Stimulated activated naive CD8-positive, alpha-beta T cell treated with anti-CD3 and anti-CD28 coated beads, Interleukin-15, Interleukin-2, amounts not matched to agents 100 ng/mL and 50 ng/mL, for 24 hours (primary cell): ENCODE measurements around the gene OSM.
"Not testable (repeated sequence)": the region's sequence is repeated elsewhere in the genome, so short reads cannot be mapped to it uniquely, and the experiment has no call there.

Experiments
- H3K27ac Mint-ChIP-seq: one replicate; pipeline ENCODE4 v1.8.0; 2021; ENCODE audit warnings: mild to moderate bottlenecking, mixed read lengths
- H3K27me3 Mint-ChIP-seq: one replicate; pipeline ENCODE4 v1.8.0; 2021; ENCODE audit warnings: mixed read lengths
- H3K36me3 Mint-ChIP-seq: one replicate; pipeline ENCODE4 v1.8.0; 2021; ENCODE audit warnings: low read depth, mixed read lengths
- H3K4me1 Mint-ChIP-seq: one replicate; pipeline ENCODE4 v1.8.0; 2021; ENCODE audit warnings: low read depth, mixed read lengths
- H3K4me3 Mint-ChIP-seq: one replicate; pipeline ENCODE4 v1.8.0; 2021; ENCODE audit warnings: mild to moderate bottlenecking, mixed read lengths
- H3K9me3 Mint-ChIP-seq: one replicate; pipeline ENCODE4 v1.8.0; 2021; ENCODE audit warnings: mixed read lengths

Gene OSM

GRCh38 chr22:30226192-30226832, 40.3 kb downstream of the OSM start:
- Mint-ChIP-seq H3K4me1 (peaks cover 59% of the 10 kb centered on the region), H3K36me3 (no peaks in the 10 kb centered on the region), H3K27ac (no peak overlapping the region), H3K27me3 (no peaks in the 10 kb centered on the region), H3K9me3 (no peaks in the 10 kb centered on the region), H3K4me3 (no peak overlapping the region)

GRCh38 chr22:30225220-30225927, 41.3 kb downstream of the OSM start:
- Mint-ChIP-seq H3K4me3 (no peak overlapping the region), H3K27ac (no peak overlapping the region), H3K27me3 (no peaks in the 10 kb centered on the region), H3K9me3 (no peaks in the 10 kb centered on the region), H3K4me1 (peaks cover 69% of the 10 kb centered on the region), H3K36me3 (no peaks in the 10 kb centered on the region)

DNA sequence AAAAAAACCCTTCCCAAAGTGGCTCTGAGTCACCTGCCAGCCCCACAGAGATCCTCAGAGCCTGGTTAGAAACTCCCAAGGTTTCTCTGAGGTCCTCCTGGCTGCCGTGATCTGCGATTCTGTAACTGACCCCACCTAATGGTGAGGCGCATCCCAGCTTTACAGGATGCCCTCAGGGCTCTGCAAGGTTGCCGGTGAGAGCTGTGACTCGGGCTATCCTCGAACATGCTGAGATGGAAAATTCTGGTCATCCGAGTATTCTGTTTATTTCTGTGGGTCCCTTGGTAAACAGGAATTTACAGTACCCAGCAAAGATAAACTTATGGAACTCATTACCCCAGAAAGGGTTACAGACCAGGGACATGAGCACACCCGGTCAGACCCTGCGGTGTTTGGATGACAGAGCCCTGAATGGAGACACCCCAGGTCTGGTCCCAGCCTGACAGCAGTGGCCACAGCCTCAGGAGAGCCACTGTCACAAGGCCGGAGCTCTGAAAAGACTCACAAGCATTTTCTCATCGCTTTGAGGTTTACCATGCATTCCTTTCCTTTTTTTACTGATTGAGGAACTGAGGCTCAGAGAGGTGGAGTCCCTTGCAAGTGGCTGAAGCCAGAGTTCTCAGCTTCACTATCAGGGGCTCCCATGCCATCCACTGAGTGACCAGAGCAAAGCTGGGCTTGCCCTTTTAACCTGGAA, 42.3 kb downstream of the OSM start:
- no peaks in the 10 kb centered on the region for H3K27me3 Mint-ChIP-seq
- H3K36me3 Mint-ChIP-seq = no peaks in the 10 kb centered on the region
- no peak overlapping the region for H3K4me3 Mint-ChIP-seq
- peaks cover 79% of the 10 kb centered on the region for H3K4me1 Mint-ChIP-seq
- H3K9me3 Mint-ChIP-seq = no peaks in the 10 kb centered on the region
- H3K27ac Mint-ChIP-seq = peak overlapping the region; percentile 61

GRCh38 chr22:30223303-30223702, 43.3 kb downstream of the OSM start:
- peaks cover 75% of the 10 kb centered on the region for H3K4me1 Mint-ChIP-seq
- peak overlapping the region; percentile 61 for H3K27ac Mint-ChIP-seq
- H3K9me3 Mint-ChIP-seq = no peaks in the 10 kb centered on the region
- no peaks in the 10 kb centered on the region for H3K27me3 Mint-ChIP-seq
- H3K4me3 Mint-ChIP-seq = no peak overlapping the region
- H3K36me3 Mint-ChIP-seq = no peaks in the 10 kb centered on the region

DNA sequence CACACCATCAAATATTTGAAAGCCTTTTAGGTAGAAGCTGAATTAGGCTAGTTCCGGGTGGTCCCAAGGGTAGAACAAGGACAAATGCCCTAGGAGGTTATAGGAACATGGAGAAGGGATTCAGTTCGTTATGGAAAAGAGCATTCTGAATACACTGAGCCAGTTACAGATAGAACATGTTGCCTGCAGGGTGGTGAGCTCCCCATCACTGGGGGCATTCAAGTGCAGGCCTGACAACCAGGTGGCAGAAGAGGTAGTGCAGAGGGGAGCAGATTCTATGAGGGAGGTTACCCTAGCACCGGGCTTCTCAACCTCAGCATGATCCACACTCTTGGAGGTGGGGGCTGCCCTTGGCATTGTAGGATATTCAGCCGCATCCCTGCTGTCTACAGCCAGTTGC, 44.3 kb downstream of the OSM start:
- Mint-ChIP-seq H3K36me3 (no peaks in the 10 kb centered on the region), H3K4me1 (peaks cover 66% of the 10 kb centered on the region), H3K4me3 (no peak overlapping the region), H3K27ac (peak overlapping the region; percentile 36), H3K27me3 (no peaks in the 10 kb centered on the region), H3K9me3 (no peaks in the 10 kb centered on the region)

DNA sequence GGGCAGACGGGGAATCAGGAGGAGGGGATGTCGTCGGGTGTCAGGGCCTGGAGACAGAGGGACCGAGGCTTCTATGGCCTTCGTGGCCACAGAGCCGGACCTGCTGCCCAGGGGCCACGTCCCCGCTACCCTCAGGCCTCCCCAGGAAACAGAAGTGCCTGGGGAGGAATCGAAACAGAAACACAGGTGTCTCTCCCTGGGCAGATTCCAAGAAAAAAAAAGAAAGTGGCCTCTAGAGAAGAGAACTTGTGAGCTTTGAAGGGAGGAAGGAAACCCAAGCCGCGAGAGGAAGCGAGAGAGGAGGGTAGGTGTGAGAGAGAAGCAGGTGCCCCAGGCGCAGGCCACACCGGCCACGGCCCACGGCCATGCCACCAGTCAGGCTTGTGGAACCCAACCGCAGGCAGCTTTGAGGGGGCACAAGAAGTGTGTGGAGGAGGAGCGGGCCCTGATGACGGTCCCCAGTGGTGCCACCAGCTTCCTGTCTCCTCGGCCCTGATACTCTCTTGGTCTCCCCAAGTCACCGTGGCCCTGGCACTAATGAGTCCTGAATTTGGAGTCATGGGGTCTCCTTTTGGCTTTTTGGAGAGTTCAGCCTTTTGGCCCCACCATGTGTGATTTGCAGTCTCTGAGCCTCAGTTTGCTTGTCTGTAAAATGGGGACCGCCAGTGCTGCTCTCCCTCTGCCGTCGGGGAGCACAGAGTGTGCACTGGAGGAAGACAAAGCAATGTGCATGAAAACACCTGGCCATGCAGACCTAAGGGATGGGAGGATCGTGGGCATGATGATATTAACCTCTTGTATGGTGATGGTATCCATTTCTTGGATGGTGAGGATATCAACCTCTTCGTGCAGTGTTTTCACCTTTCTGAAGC, 45.3 kb downstream of the OSM start:
- no peaks in the 10 kb centered on the region for H3K9me3 Mint-ChIP-seq
- H3K4me1 Mint-ChIP-seq = peaks cover 63% of the 10 kb centered on the region
- peak overlapping the region; percentile 43 for H3K4me3 Mint-ChIP-seq
- H3K36me3 Mint-ChIP-seq = no peaks in the 10 kb centered on the region
- H3K27me3 Mint-ChIP-seq = no peaks in the 10 kb centered on the region
- H3K27ac Mint-ChIP-seq = peak overlapping the region; percentile 89

DNA sequence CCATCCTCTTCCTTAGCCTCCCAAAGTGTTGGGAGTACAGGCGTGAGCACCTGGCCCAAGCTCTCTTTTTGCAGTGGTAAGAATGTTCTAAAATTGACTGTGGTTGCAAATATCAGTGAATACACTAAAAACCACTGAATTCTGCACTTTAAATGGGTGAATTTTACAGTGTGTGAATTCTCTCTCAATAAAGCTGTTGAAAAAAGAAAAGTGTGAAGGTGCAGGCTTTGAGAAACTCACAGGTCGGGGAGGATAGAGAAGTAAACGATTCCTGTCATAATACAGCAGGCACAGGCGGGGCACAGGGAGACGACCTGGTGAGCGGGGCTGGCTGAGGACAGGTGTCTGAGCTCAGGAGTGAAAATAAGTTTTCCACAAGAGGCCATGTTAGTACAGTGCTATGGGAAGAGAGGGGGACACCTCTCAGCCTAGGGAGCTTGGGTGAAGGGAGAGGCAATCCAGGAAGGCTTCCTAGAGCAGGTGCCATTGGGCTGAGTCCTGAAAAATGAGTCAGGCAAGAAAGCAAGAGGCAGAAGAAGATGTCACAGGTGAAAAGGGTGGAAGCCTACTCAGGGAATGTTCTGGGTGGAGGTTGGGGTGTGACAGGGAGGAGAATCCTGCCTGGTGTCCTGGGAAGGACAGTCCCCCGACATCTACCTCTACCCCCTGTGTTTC, 46.2 kb downstream of the OSM start:
- Mint-ChIP-seq H3K27me3 (no peaks in the 10 kb centered on the region), H3K4me1 (peaks cover 60% of the 10 kb centered on the region), H3K4me3 (peak overlapping the region; percentile 43), H3K27ac (peak overlapping the region; percentile 89), H3K9me3 (no peaks in the 10 kb centered on the region), H3K36me3 (no peaks in the 10 kb centered on the region)

DNA sequence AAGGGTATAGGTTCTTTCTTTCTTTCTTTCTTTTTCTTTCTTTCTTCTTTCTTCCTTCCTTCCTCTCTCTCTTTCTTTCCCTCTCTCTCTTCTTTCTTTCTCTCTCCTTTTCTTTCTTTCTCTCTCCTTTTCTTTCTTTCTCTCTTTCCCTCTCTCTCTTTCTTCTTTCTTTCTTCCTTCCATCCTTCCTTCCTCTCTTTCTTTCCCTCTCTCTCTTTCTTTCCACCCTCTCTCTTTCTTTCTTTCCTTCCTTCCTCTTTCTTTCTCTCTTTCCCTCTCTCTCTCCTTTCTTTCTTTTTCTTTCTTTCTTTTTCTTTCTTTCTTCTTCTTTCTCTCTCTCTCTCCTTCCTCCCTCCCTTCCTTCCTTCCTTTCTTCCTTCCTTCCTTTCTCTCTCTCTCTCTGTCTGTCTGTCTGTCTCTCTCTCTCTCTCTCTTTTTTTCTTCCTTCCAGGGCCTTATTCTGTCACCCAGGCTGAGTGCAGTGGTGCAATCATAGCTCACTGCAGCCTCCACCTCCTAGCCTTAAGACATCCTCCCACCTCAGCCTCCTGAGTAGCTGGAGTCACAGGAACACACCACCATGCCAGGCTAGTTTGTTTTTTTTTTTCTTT, 46.9 kb downstream of the OSM start:
- Mint-ChIP-seq H3K9me3 (no peaks in the 10 kb centered on the region), H3K4me1 (peaks cover 59% of the 10 kb centered on the region), H3K4me3 (no peak overlapping the region), H3K36me3 (no peaks in the 10 kb centered on the region), H3K27me3 (no peaks in the 10 kb centered on the region), H3K27ac (peak overlapping the region; percentile 89)

DNA sequence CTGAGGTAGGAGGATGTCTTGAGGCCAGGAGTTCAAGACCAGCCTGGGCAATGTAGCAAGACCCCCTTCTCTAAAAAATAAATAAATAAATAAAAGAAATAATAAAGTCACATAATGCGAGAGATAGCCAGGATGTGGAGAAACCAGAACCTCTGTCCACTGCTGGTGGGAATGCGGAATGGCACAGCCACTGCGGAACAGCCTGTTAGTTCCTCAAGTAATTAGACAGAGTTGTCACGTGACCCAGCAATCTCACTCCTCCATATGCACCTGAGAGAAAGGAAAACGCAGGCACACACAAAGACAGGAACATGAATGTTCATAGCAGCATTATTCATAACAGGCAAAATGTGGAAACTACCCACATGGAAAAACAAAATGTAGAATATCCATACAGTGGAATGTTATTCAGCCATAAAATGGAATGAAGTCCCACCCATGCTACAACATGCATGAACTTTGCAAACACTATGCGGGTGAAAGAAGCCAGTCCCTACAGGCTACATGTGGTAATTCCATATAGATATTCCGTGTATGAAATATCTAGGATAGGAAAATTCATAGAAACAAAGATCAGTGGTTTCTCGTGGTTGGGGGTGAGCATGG, 47.5 kb downstream of the OSM start:
- Mint-ChIP-seq H3K4me3 (no peak overlapping the region), H3K36me3 (no peaks in the 10 kb centered on the region), H3K9me3 (no peaks in the 10 kb centered on the region), H3K27ac (no peak overlapping the region), H3K4me1 (peaks cover 56% of the 10 kb centered on the region), H3K27me3 (no peaks in the 10 kb centered on the region)

DNA sequence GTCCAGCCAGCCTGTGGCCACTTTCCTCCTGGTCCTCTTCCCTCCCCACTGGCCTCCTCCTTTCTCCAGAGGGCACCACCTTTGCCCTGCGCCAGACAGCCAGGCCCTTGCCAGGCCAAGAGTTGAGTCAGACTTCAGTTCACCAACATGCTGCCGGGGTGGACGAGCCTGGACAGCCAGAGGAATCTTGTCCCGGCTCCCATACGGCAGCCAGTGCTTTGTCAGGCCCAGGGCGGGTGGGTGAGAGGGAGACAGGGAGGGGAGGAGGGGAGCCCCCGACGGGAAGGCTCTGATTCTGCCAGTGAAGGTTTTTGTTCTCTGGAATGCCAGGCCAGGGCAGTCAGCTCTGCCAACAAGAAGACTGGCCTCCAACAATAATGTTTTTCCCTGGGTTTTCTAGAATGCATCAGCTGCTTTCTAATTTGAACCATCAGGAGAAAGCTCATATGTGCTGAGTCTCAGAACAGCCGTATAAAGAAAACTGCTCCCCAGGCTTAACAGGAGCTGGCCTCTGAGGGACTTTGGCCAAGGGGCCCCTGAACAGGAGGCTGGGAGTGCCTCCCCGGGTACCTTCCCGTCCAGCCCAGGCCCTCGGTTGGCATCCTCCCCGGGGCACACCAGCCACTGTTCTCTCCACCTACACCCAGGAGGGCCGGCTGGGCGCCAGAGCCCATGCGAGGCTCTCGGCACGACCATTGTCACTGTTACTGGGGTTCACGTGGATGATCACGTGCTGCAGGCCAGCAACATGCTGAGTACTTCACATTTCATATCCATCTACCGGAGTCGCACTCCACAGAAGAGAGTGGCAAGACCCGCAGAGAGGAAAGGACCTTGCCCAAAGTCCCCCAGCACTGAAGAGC, 48.7 kb downstream of the OSM start:
- no peaks in the 10 kb centered on the region for H3K27me3 Mint-ChIP-seq
- H3K36me3 Mint-ChIP-seq = no peaks in the 10 kb centered on the region
- H3K4me1 Mint-ChIP-seq = peaks cover 51% of the 10 kb centered on the region
- H3K9me3 Mint-ChIP-seq = no peaks in the 10 kb centered on the region
- H3K4me3 Mint-ChIP-seq = no peak overlapping the region
- H3K27ac Mint-ChIP-seq = no peak overlapping the region

- Mint-ChIP-seq H3K36me3 (no peaks in the 10 kb centered on the region), H3K27ac (no peak overlapping the region), H3K27me3 (no peaks in the 10 kb centered on the region), H3K4me3 (no peak overlapping the region), H3K9me3 (no peaks in the 10 kb centered on the region), H3K4me1 (peaks cover 48% of the 10 kb centered on the region)
These were observed 49.9 kb downstream of the OSM start for GRCh38 chr22:30216710-30217109.

- H3K4me3 Mint-ChIP-seq, H3K27me3 Mint-ChIP-seq, H3K36me3 Mint-ChIP-seq, H3K27ac Mint-ChIP-seq, H3K9me3 Mint-ChIP-seq: not testable (repeated sequence)
- peaks cover 43% of the 10 kb centered on the region for H3K4me1 Mint-ChIP-seq
These were observed 50.4 kb downstream of the OSM start for GRCh38 chr22:30216272-30216671.
